Measurements from ENCODE around the gene RAB29.

- TF ChIP-seq CTCF (IDR thresholded peaks at IDR 0.05 in 4 of 5, conservative IDR thresholded peaks at IDR 0.05 in 1 of 5) (no peak), POLR2A (IDR thresholded peaks at IDR 0.05) (no peak)
These were observed 21.9 kb upstream of the RAB29 start for GRCh38 chr1:205797168-205797567.

Measured in gastrocnemius medialis (tissue), 4 donors.